Prostate gland (tissue), 2 donors: ENCODE data around the gene FNBP1L.

Source experiments
- POLR2A ChIP-seq: fragments of 450-650 bp; IDR thresholded peaks from one replicate; pipeline ENCODE4 v1.6.1; 2016; ENCODE audit warnings: antibody characterized with exemption, mild to moderate bottlenecking
- TF ChIP-seq, protein P1 (sequence below), 4 experiments: fragments of 200-600 bp in 2 of 4; fragments of 450-650 bp in 2 of 4; sonication (generic) in 2 of 4; IDR thresholded peaks; 1 replicate in 3 of 4; 2 replicates in 1 of 4; pipeline ENCODE4 v1.5.1; 2016 to 2019; ENCODE audit warnings: antibody characterized with exemption in 4 of 4, mild to moderate bottlenecking in 2 of 4, moderate library complexity in 2 of 4

DNA sequence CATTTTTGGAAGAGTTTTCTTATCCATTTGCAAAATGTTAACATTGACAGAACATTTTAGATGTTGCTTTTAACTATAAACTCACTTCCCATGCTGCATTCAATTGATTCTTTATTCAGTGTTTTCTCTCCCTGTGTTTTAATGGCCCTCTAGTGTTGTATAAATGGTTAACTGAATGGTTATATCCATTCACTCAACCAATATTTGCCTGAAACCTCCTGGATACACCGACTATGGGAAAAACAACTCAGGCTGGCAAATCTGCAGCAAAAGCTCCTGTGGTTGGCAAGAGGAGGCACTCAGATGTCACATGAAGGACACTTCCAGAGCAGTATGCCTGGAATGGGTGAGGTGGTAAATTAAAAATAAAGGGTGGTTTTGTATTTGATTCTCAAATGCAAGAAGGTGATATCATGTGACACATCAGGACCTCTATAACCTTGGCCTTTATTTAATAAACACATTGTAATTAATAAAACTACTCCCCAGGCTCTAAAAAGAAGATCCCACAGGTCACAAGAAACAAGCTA lies 126.1 kb downstream of the FNBP1L start:
- TF ChIP-seq POLR2A = no peak
- TF ChIP-seq, protein P1, sequence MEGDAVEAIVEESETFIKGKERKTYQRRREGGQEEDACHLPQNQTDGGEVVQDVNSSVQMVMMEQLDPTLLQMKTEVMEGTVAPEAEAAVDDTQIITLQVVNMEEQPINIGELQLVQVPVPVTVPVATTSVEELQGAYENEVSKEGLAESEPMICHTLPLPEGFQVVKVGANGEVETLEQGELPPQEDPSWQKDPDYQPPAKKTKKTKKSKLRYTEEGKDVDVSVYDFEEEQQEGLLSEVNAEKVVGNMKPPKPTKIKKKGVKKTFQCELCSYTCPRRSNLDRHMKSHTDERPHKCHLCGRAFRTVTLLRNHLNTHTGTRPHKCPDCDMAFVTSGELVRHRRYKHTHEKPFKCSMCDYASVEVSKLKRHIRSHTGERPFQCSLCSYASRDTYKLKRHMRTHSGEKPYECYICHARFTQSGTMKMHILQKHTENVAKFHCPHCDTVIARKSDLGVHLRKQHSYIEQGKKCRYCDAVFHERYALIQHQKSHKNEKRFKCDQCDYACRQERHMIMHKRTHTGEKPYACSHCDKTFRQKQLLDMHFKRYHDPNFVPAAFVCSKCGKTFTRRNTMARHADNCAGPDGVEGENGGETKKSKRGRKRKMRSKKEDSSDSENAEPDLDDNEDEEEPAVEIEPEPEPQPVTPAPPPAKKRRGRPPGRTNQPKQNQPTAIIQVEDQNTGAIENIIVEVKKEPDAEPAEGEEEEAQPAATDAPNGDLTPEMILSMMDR (IDR thresholded peaks at IDR 0.05) = no peak
